Epithelial cell of esophagus (primary cell): ENCODE data around the gene PALM.
A peak's percentile ranks its signal among the peaks of the same experiment; 100 is the strongest.

ENCODE experiments used
- DNase-seq: peaks from one replicate; pipeline ENCODE4 v3.0.0; 2010; ENCODE audit warnings: low read depth
- H3K4me3 ChIP-seq: 2 replicates; pipeline ENCODE4 v1.5.1; 2011; ENCODE audit warnings: mild to moderate bottlenecking, low read length, control low read depth
- TF ChIP-seq, protein P1 (sequence below): IDR thresholded peaks from 2 replicates; pipeline ENCODE4 v1.5.1; 2011; ENCODE audit warnings: low read depth, mild to moderate bottlenecking, low read length, control low read depth, inconsistent platforms; ENCODE audit not compliant: insufficient read depth; ENCODE audit errors: missing control alignments

Gene PALM

DNA sequence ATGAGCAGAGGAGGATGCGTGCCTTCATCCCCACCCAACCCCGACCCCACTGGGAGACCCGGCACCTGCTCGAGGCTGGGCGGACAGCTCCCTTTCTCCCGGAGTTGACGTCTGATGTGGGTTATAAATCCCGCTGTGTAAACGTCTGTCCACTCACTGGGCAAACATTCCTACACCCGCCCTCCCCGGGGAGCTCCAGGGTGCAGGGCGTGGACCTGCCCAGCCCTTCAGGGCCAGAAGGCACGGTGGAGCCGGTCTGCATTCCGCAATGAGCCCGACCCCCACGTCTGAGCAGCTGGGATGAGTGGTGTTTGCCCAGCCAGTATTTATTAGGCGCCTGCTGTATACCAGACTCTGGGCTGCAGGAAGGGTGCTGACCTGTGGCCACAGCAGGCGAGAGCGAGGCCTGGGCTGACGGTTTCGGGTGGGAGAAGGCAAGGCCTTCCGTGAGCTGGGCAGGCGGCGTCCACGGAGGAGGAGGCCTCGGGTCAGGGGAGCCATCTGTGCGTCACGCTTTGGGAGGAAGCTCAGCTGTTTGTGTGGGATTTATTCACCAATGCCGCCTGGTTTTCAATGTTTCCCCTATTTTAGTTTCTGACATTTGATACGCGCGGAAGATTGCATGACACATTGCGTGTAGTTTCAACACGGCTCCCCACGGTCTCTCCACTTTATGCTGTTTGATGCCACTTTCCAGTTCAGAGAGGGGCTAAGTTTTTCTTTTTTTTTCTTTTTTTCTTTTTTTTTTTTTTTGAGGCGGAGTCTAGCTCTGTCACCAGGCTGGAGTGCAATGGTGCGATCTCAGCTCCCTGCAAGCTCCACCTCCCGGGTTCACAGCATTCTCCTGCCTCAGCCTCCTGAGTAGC is 44.1 kb downstream of the PALM start:
- peak; percentile 92 for DNase-seq
- peak overlapping the region; percentile 25 for H3K4me3 ChIP-seq
- TF ChIP-seq, protein P1, sequence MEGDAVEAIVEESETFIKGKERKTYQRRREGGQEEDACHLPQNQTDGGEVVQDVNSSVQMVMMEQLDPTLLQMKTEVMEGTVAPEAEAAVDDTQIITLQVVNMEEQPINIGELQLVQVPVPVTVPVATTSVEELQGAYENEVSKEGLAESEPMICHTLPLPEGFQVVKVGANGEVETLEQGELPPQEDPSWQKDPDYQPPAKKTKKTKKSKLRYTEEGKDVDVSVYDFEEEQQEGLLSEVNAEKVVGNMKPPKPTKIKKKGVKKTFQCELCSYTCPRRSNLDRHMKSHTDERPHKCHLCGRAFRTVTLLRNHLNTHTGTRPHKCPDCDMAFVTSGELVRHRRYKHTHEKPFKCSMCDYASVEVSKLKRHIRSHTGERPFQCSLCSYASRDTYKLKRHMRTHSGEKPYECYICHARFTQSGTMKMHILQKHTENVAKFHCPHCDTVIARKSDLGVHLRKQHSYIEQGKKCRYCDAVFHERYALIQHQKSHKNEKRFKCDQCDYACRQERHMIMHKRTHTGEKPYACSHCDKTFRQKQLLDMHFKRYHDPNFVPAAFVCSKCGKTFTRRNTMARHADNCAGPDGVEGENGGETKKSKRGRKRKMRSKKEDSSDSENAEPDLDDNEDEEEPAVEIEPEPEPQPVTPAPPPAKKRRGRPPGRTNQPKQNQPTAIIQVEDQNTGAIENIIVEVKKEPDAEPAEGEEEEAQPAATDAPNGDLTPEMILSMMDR: no peak

DNA sequence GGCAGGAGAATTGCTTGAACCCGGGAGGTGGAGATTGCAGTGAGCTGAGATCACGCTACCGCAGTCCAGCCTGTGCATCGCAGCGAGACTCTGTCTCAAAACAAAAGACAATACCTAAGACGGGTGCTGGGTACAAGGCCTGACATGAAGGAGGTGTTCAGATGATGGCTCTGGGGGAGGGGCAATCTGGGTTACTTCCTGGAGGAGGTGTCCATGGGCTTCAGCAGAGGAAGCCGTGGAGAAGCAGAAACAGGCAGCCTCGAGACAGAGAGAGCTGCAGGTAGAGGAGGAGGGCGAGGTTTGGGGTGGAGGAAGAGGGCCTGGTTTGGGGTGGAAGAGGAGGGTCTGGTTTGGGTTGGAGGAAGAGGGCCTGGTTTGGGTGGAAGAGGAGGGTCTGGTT is 45.8 kb downstream of the PALM start:
- DNase-seq: no peak
- TF ChIP-seq, protein P1: no peak
- no peak overlapping the region for H3K4me3 ChIP-seq

DNA sequence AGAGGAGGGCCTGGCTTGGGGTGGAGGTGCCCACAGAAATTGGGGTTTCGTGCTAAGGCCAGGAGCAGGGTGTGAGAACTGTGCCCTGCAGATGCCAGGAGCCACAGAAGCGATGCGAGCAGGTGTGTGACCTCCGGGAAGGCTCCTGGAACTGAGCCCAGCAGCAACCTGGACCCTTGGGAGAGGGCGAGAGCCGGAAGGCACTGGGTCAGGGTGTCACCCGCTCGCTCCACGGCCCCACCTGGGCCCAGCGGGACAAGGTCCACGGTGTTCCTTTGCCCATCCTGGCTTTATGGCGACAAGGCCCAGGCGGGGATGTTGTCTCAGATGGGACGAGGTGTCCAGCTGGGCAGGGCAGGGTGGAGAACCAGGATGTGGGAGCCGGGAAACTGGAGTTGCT is 46.3 kb downstream of the PALM start:
- no peak for DNase-seq
- no peak overlapping the region for H3K4me3 ChIP-seq
- TF ChIP-seq, protein P1: no peak

DNA sequence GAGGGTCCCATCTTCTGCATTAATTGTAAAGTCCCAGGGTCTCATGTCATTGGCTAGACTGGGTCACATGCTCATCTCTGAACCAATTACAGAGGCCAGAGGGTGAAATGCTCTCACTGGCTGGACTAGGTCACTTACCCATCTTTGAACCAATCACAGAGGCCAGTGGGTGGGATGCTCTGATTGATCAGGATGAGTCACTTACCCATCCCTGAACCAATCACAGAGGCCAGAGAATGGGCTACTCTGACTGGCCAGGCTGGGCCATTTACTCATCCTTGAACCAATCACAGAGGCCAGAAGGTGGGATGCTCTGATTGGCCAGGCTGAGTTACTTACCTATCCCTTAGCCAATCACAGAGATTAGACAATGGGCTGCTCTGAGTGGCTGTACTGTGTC is 47.5 kb downstream of the PALM start:
- peak; percentile 68 for DNase-seq
- H3K4me3 ChIP-seq: no peak overlapping the region

DNA sequence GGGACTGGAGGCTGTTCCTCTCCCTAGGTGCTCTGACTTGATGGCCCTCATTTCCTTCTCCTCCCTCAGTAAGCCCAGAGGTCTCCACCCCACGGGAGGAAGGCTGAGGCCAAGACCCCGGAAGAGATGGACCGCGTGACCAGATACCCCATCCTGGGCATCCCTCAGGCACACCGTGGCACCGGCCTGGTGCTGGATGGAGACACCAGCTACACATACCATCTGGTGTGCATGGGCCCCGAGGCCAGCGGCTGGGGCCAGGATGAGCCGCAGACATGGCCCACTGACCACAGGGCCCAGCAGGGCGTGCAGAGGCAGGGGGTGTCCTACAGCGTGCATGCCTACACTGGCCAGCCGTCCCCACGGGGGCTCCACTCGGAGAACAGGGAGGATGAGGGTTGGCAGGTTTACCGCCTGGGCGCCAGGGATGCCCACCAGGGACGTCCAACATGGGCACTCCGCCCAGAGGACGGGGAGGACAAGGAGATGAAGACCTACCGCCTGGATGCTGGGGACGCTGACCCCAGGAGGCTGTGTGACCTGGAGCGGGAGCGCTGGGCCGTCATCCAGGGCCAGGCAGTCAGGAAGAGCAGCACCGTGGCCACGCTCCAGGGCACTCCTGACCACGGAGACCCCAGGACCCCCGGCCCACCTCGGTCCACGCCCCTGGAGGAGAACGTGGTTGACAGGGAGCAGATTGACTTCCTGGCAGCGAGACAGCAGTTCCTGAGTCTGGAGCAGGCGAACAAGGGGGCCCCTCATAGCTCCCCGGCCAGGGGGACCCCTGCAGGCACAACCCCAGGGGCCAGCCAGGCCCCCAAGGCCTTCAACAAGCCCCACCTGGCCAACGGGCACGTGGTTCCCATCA is 48.3 kb downstream of the PALM start:
- H3K4me3 ChIP-seq: no peak overlapping the region
- DNase-seq: no peak
- TF ChIP-seq, protein P1: no peak

More for the DNA sequence above, 47.5 kb downstream of the PALM start:
- TF ChIP-seq, protein P1: no peak

DNA sequence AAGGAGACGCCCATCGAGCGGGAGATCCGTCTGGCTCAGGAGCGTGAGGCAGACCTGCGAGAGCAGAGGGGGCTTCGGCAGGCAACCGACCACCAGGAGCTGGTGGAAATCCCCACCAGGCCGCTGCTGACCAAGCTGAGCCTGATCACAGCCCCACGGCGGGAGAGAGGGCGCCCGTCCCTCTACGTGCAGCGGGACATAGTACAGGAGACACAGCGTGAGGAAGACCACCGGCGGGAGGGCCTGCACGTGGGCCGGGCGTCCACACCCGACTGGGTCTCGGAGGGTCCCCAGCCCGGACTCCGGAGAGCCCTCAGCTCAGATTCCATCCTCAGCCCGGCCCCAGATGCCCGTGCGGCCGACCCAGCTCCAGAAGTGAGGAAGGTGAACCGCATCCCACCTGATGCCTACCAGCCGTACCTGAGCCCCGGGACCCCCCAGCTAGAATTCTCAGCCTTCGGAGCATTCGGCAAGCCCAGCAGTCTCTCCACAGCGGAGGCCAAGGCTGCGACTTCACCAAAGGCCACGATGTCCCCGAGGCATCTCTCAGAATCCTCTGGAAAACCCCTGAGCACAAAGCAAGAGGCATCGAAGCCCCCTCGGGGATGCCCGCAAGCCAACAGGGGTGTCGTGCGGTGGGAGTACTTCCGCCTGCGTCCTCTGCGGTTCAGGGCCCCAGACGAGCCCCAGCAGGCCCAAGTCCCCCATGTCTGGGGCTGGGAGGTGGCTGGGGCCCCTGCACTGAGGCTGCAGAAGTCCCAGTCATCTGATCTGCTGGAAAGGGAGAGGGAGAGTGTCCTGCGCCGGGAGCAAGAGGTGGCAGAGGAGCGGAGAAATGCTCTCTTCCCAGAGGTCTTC is 49.3 kb downstream of the PALM start:
- no peak for DNase-seq
- no peak overlapping the region for H3K4me3 ChIP-seq
- TF ChIP-seq, protein P1: no peak
